ENCODE data around the gene NT5DC1. TPM values are rescaled to one million over a fixed set of nuclear protein-coding genes. Genes with fewer than 3 reads are reported as not detected.

The NT5DC1 gene
- total RNA-seq, 1 donor from 2014 or later, result 16.0 TPM

DNA sequence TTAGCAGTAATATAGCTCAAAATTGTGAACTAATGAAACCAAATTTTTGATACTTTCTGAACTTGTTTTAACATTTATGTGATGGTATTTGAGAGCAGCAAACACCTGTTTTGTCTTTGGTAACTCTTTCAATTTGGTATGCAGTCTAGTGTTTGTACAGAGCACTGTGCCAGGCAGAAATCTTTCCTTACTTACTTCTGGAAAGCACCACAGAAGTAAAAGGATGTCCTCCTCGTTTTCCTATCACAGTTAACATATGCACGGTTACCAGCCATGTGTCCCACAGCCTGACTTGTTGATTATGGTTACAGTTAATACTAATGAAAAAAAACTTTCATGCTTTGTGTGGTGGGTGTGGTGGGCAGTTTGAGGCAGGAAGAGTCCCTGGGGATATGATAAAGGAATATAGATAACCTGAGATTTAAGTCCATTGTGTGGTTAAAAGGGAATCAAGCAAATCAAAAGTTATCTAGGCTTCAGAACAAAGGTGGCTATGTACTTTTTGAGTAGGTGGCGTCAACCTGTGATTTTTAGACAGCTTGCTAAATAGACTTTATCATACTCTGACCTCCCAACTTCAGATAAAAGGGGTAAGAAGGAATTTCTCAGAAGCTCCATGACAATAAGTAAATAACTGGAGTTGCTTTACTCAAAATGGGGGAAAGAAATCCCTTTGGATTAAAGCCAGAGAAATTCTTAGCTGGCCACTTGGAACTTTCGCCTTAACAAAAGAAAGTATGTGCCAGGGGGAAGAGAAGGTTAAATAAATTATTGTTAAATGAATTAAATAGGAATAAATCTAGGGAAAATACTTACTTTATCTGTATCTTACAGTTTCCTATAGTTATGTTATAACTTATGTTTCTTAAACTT, 45.4 kb downstream of the NT5DC1 start:
- DNase-seq (ENCODE audit: extremely low spot score, unreplicated experiment), result no peak
- Mint-ChIP-seq H3K27ac (ENCODE audit: unreplicated experiment) (no peak overlapping the region), H3K4me3 (ENCODE audit: unreplicated experiment) (no peak overlapping the region), H3K27me3 (ENCODE audit: unreplicated experiment) (no peaks in the 10 kb centered on the region), H3K4me1 (ENCODE audit: unreplicated experiment) (peaks cover 28% of the 10 kb centered on the region), H3K9me3 (ENCODE audit: unreplicated experiment) (no peaks in the 10 kb centered on the region), H3K36me3 (ENCODE audit: unreplicated experiment) (no peaks in the 10 kb centered on the region)
- TF ChIP-seq, protein P1, sequence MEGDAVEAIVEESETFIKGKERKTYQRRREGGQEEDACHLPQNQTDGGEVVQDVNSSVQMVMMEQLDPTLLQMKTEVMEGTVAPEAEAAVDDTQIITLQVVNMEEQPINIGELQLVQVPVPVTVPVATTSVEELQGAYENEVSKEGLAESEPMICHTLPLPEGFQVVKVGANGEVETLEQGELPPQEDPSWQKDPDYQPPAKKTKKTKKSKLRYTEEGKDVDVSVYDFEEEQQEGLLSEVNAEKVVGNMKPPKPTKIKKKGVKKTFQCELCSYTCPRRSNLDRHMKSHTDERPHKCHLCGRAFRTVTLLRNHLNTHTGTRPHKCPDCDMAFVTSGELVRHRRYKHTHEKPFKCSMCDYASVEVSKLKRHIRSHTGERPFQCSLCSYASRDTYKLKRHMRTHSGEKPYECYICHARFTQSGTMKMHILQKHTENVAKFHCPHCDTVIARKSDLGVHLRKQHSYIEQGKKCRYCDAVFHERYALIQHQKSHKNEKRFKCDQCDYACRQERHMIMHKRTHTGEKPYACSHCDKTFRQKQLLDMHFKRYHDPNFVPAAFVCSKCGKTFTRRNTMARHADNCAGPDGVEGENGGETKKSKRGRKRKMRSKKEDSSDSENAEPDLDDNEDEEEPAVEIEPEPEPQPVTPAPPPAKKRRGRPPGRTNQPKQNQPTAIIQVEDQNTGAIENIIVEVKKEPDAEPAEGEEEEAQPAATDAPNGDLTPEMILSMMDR (IDR thresholded peaks at IDR 0.05), result no peak

DNA sequence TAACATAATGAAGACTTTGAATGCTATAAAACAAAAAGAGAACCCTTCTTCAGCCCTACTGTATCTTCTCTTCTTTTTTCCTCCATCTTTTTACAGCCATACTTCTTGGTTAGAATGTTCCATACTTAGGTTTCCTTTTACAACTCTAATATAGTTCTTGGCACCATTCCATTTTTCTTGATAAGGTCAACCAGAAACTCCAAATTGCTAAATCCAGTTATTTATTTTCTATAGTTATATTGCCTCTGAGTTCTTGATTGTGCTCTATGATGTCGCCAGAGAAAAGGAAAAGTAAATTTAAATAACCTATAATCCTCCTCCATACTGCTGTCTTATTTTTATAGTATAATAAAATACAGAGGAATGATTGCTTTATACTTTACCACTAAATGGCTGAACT, 52.0 kb downstream of the NT5DC1 start:
- TF ChIP-seq, protein P1 (IDR thresholded peaks at IDR 0.05), result no peak
- Mint-ChIP-seq H3K4me3 (ENCODE audit: unreplicated experiment) (no peak overlapping the region), H3K27ac (ENCODE audit: unreplicated experiment) (no peak overlapping the region), H3K27me3 (ENCODE audit: unreplicated experiment) (no peaks in the 10 kb centered on the region), H3K36me3 (ENCODE audit: unreplicated experiment) (no peaks in the 10 kb centered on the region), H3K9me3 (ENCODE audit: unreplicated experiment) (no peaks in the 10 kb centered on the region), H3K4me1 (ENCODE audit: unreplicated experiment) (peaks cover 5% of the 10 kb centered on the region)
- DNase-seq (ENCODE audit: extremely low spot score, unreplicated experiment), result no peak

DNA sequence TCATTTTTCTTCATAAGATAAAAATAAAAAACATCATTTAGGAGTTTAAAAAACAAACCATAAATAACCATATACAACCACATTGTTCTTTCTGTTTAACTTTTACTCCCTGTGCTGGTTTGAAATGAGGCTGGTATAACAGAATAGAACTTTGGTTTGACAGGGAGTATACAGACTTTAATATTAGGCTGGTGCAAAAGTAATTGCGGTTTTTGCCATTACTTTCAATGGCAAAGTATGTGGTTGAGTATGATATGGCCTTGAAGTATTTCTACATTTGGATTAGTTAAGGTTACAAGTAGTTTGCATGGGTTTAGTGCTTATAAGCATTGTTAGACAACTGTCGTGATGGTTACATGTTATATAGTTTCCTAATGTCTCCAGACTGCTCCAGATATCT, 54.2 kb downstream of the NT5DC1 start:
- no peak overlapping the region for H3K27ac Mint-ChIP-seq (ENCODE audit: unreplicated experiment)
- no peaks in the 10 kb centered on the region for H3K36me3 Mint-ChIP-seq (ENCODE audit: unreplicated experiment)
- H3K9me3 Mint-ChIP-seq (ENCODE audit: unreplicated experiment), result no peaks in the 10 kb centered on the region
- H3K4me3 Mint-ChIP-seq (ENCODE audit: unreplicated experiment), result no peak overlapping the region
- peaks cover 5% of the 10 kb centered on the region for H3K4me1 Mint-ChIP-seq (ENCODE audit: unreplicated experiment)
- TF ChIP-seq, protein P1 (IDR thresholded peaks at IDR 0.05), result no peak
- H3K27me3 Mint-ChIP-seq (ENCODE audit: unreplicated experiment), result no peaks in the 10 kb centered on the region
- DNase-seq (ENCODE audit: extremely low spot score, unreplicated experiment), result no peak

DNA sequence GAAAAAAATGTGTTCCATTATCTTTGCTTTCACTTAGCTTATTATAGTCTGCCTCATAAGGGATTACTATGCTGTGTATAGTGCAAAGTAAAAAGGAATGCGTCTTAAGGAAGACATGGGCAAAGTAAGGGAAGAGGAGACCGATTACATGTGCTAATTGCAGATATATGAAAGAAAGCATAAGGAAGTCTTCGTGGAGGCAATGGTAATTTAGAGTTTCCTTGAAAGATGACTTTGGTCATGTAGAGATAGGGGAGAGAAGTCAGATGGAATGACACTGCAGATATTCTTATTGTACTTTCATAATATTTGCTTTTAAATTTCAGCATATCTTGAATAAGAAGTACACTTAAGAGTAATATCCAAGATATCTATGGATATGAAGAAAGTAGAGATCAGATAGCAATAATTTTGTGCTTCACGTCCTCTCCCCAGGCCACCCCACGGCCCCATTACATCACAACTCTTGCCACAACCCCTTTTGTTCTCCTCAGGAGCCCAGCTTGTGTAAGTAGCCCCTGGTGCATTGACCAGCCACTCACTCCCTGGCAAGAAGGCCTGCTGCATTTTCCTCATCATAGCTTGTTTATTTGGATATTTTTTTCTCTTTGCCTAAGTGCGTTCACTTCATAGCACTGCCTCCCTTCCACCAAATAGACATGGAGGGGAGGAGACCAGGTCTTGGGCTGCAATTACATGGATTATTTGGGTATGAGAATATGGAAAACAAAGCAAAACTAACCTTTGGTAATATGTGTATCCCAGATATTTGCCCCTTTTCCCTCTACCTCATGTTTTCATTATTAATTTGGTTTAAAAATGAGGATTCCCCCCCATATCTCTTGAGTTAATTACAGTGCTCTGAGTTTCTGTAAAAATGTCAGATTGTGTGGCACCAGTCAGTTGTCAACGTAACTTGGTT, 56.0 kb downstream of the NT5DC1 start:
- Mint-ChIP-seq H3K4me3 (ENCODE audit: unreplicated experiment) (no peak overlapping the region), H3K9me3 (ENCODE audit: unreplicated experiment) (peaks cover 5% of the 10 kb centered on the region), H3K4me1 (ENCODE audit: unreplicated experiment) (peaks cover 9% of the 10 kb centered on the region), H3K27me3 (ENCODE audit: unreplicated experiment) (no peaks in the 10 kb centered on the region), H3K27ac (ENCODE audit: unreplicated experiment) (no peak overlapping the region), H3K36me3 (ENCODE audit: unreplicated experiment) (peaks cover 4% of the 10 kb centered on the region)
- TF ChIP-seq, protein P1 (IDR thresholded peaks at IDR 0.05), result no peak
- no peak for DNase-seq (ENCODE audit: extremely low spot score, unreplicated experiment)

DNA sequence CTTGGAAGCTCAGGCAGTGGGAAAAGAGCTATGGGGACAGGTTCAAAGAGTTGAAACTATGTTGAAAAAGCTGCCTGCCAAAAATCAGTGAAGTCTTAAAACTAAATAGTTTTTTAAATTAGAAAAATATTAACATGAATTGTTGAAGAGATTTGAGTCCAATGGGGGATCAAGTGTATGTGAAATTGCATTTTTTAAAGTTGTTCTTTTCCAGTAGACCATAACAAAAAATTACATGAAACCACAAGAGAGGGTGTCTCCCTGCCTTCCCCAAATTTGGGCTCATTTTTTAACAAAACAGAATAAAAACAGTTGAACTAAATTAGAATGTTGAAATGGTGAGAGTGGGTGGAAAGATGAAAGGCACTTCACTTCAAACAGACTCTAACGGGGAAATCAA, 56.7 kb downstream of the NT5DC1 start:
- Mint-ChIP-seq H3K4me1 (ENCODE audit: unreplicated experiment) (peaks cover 7% of the 10 kb centered on the region), H3K4me3 (ENCODE audit: unreplicated experiment) (no peak overlapping the region), H3K27ac (ENCODE audit: unreplicated experiment) (no peak overlapping the region), H3K9me3 (ENCODE audit: unreplicated experiment) (peaks cover 5% of the 10 kb centered on the region), H3K27me3 (ENCODE audit: unreplicated experiment) (no peaks in the 10 kb centered on the region), H3K36me3 (ENCODE audit: unreplicated experiment) (peaks cover 4% of the 10 kb centered on the region)
- TF ChIP-seq, protein P1 (IDR thresholded peaks at IDR 0.05), result no peak
- DNase-seq (ENCODE audit: extremely low spot score, unreplicated experiment), result no peak
